Fibroblast of lung (primary cell): ENCODE results near the gene PCBP3.

Source experiments
- CTCF ChIP-seq, 2 donors: IDR thresholded peaks in 1 of 2; conservative IDR thresholded peaks in 1 of 2; 1 replicate in 1 of 2; 2 replicates in 1 of 2; pipeline ENCODE4 v1.5.1; 2011 to 2012; ENCODE audit warnings: low read length in 2 of 2, control low read depth in 1 of 2, inconsistent platforms in 1 of 2, low read depth in 1 of 2, mild to moderate bottlenecking in 1 of 2
- EZH2 ChIP-seq: IDR thresholded peaks from 2 replicates; pipeline ENCODE4 v1.5.1; 2012; ENCODE audit warnings: low read length, control low read depth, mild to moderate bottlenecking; ENCODE audit errors: missing control alignments

- TF ChIP-seq EZH2 (no peak), CTCF (conservative IDR thresholded peaks at IDR 0.05 in 1 of 2, IDR thresholded peaks at IDR 0.05 in 1 of 2; ENCODE audit: low read depth in 1 of 2, low read length in 2 of 2) (no peak)
Measured at GRCh38 chr21:45949928-45950739, 306.6 kb downstream of the PCBP3 start.
